Activated CD4-positive, alpha-beta T cell treated with anti-CD3 and anti-CD28 coated beads for 36 hours (primary cell): ENCODE measurements around the gene RENBP. TPM values are rescaled to one million over a fixed set of nuclear protein-coding genes. Genes with fewer than 3 reads are reported as not detected.
"Not testable (repeated sequence)": the region's sequence is repeated elsewhere in the genome, so short reads cannot be mapped to it uniquely, and the experiment has no call there.

Source experiments
- ATAC-seq: fragments of 200-7000 bp; cut with Tn5 transposase; one replicate; pipeline ENCODE4 v1.10.0; 2021; ENCODE audit warnings: mild to moderate bottlenecking, moderate library complexity
- CTCF ChIA-PET: fragments of 350-600 bp; sonication (Branson Sonifier 250); formaldehyde crosslinking; loops from one replicate; lab custom pipeline; 2021; ENCODE audit warnings: antibody characterized with exemption; lab: Charles Lee
- POLR2A ChIA-PET: fragments of 350-600 bp; sonication (Branson Sonifier 250); formaldehyde crosslinking; loops from one replicate; lab custom pipeline; 2021; ENCODE audit warnings: antibody characterized with exemption, inconsistent platforms; lab: Charles Lee
- DNase-seq: peaks from one replicate; pipeline ENCODE4 v3.0.0-alpha.2; 2020
- H3K27ac Mint-ChIP-seq: one replicate; pipeline ENCODE4 v1.8.0; 2021; ENCODE audit warnings: mixed read lengths
- H3K27me3 Mint-ChIP-seq: one replicate; pipeline ENCODE4 v1.8.0; 2021; ENCODE audit warnings: mixed read lengths
- H3K36me3 Mint-ChIP-seq: one replicate; pipeline ENCODE4 v1.8.0; 2021; ENCODE audit warnings: low read depth, mixed read lengths
- H3K4me1 Mint-ChIP-seq: one replicate; pipeline ENCODE4 v1.8.0; 2021; ENCODE audit warnings: mixed read lengths
- H3K4me3 Mint-ChIP-seq: one replicate; pipeline ENCODE4 v1.8.0; 2021; ENCODE audit warnings: mild to moderate bottlenecking, moderate library complexity, mixed read lengths
- H3K9me3 Mint-ChIP-seq: one replicate; pipeline ENCODE4 v1.8.0; 2021; ENCODE audit warnings: low read depth, mixed read lengths
- intact Hi-C, 2 experiments: fragments of 100-400 bp; cut with DNase I in 1 of 2; cut with micrococcal nuclease in 1 of 2; formaldehyde crosslinking; loops; one replicate each; pipeline versions ENCODE4 v1.14.2 to v1.15.1; 2022 to 2024; cut with DNase I, micrococcal nuclease
- total RNA-seq, 2 experiments: library from RNA; stranded (reverse); gene quantifications; one replicate each; pipeline ENCODE4 v1.2.3, GENCODE V29; 2021

The RENBP gene
- total RNA-seq, 2 experiments from 2014 or later, result 6.0 to 8.1 TPM

DNA sequence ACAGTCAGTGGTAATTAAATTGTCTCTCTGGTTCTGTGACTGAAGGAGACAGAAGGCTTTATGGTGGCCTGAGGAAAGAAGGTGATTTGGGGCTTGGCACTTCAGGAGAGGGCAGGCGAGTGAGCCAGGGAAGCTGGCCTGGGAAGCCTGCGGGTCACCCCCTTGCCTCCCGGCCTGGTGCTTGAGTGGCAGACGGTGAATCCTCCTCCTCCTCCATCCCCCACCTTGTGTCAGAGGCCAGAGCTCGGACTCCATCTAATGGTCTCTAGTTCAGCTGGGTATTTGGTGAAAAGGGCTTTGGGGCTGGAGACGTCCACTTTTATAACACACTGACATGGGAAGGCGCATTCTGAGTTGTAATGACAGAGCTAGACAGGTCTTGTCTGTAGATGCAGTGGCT is 36.8 kb upstream of the RENBP start:
- no peaks in the 10 kb centered on the region for H3K9me3 Mint-ChIP-seq
- intact Hi-C loops, result no loop called here
- CTCF ChIA-PET, result interaction anchor here (0.6 to 1.3 kb wide), 4 partner anchors 22 to 346 kb away, joined by 3 read pairs; no protein-coding TSS in a partner anchor
- peaks cover 7% of the 10 kb centered on the region for H3K36me3 Mint-ChIP-seq
- H3K27me3 Mint-ChIP-seq, result no peaks in the 10 kb centered on the region
- peaks cover 45% of the 10 kb centered on the region for H3K4me1 Mint-ChIP-seq
- DNase-seq, result no peak
- POLR2A ChIA-PET, result interaction anchor here (0.6 to 0.8 kb wide), 2 partner anchors 56 to 392 kb away, joined by 4 read pairs; partner anchors contain the start of gene ARHGAP4
- peak overlapping the region; percentile 62 for H3K4me3 Mint-ChIP-seq
- peak overlapping the region; percentile 96 for H3K27ac Mint-ChIP-seq
- ATAC-seq, result no peak

DNA sequence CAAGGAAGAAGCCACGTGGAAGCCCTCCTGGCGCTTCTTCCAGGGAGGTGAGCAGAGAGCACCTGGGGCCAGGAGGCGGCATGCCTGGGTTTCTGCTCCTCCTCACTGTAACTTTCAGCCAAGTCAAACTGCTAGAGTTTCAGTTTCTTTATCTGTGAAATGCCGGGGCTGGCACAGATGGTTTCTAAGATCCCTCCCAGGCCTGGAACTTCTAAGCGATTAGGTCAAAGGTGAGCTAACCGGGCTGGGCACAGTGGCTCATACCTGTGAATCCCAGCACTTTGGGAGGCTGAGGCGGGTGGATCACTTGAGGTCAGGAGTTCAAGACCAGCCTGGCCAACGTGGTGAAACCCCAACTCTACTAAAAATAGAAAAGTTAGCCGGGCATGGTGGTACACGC is 36.0 kb upstream of the RENBP start:
- CTCF ChIA-PET, result interaction anchor here (0.6 kb wide), 1 partner anchor 166 kb away, joined by 3 read pairs; no protein-coding TSS in a partner anchor
- H3K4me1 Mint-ChIP-seq, result peaks cover 48% of the 10 kb centered on the region
- ATAC-seq (peak; percentile 54), DNase-seq (peak; percentile 50)
- intact Hi-C loops, H3K36me3 Mint-ChIP-seq, H3K27me3 Mint-ChIP-seq, H3K9me3 Mint-ChIP-seq: not testable (repeated sequence)
- H3K27ac Mint-ChIP-seq, result peak overlapping the region; percentile 96
- peak overlapping the region; percentile 62 for H3K4me3 Mint-ChIP-seq
- POLR2A ChIA-PET, result interaction anchor here (0.6 kb wide), 1 partner anchor 120 kb away, joined by 3 read pairs; no protein-coding TSS in a partner anchor

DNA sequence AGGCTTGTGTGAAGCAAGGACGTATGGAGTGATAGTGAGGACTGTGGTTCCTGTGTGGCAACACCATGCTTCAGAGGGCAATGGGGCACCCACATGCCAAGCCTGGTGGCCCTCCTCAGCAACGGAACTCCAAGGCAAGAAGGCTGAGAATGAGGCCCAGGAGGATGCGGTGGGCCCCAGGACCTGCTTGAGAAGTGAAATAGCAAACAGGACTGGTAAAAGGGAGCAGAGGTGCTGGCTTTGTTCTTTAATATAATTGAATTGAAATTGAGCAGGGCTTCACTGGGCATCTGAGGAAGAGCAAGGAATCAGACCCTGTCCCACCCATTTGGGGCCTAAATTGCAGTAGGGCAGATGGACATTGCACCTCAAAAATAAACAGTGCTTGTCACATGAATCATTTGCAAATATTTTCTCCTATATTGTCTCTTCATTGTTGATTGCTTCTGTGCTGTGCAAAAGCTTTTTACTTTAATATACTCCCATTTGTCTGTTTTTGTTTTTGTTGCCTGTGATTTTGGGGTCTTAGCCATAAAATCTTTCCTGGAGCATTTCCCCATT is 30.4 kb upstream of the RENBP start:
- peaks cover 16% of the 10 kb centered on the region for H3K4me1 Mint-ChIP-seq
- CTCF ChIA-PET, result interaction anchor here (0.6 kb wide), 1 partner anchor 566 kb away, joined by 3 read pairs; no protein-coding TSS in a partner anchor
- intact Hi-C loops, result loop anchor here (5.0 to 10.0 kb wide), 4 partner anchors 47 to 787 kb away; partner anchors contain the start of genes ATP6AP1 (in 1 of the 2), DKC1 (in 1 of the 2), EMD (in 1 of the 2) and FLNA (in 1 of the 2)
- POLR2A ChIA-PET, result no interaction called here
- peak overlapping the region; percentile 88 for H3K4me3 Mint-ChIP-seq
- DNase-seq, result no peak
- peak overlapping the region; percentile 97 for H3K27ac Mint-ChIP-seq
- H3K36me3 Mint-ChIP-seq, result peaks cover 8% of the 10 kb centered on the region
- no peak for ATAC-seq
- H3K9me3 Mint-ChIP-seq, result no peaks in the 10 kb centered on the region
- no peaks in the 10 kb centered on the region for H3K27me3 Mint-ChIP-seq

- ChIA-PET CTCF (interaction anchor here (0.6 to 1.1 kb wide), 4 partner anchors 10 to 567 kb away, joined by 3 to 4 read pairs (median 3); no protein-coding TSS in a partner anchor), POLR2A (interaction anchor here (0.9 kb wide), 1 partner anchor 11 kb away, joined by 3 read pairs; no protein-coding TSS in a partner anchor)
- DNase-seq (no peak), ATAC-seq (no peak)
- Mint-ChIP-seq H3K4me3 (peak overlapping the region; percentile 88), H3K9me3 (no peaks in the 10 kb centered on the region), H3K27me3 (no peaks in the 10 kb centered on the region), H3K27ac (peak overlapping the region; percentile 97), H3K4me1 (peaks cover 16% of the 10 kb centered on the region), H3K36me3 (peaks cover 14% of the 10 kb centered on the region)
- intact Hi-C loops, result loop anchor here (5.0 to 10.0 kb wide), 4 partner anchors 48 to 788 kb away; partner anchors contain the start of genes ATP6AP1 (in 1 of the 2), DKC1 (in 1 of the 2), EMD (in 1 of the 2) and FLNA (in 1 of the 2)
These were observed 29.7 kb upstream of the RENBP start for GRCh38 chrX:153974003-153974725.

- Mint-ChIP-seq H3K4me3 (peak overlapping the region; percentile 88), H3K4me1 (peaks cover 16% of the 10 kb centered on the region), H3K36me3 (peaks cover 17% of the 10 kb centered on the region), H3K9me3 (no peaks in the 10 kb centered on the region), H3K27me3 (no peaks in the 10 kb centered on the region), H3K27ac (peak overlapping the region; percentile 97)
- ChIA-PET POLR2A (interaction anchor here (0.9 kb wide), 1 partner anchor 12 kb away, joined by 3 read pairs; no protein-coding TSS in a partner anchor), CTCF (interaction anchor here (0.6 to 1.1 kb wide), 3 partner anchors 11 to 355 kb away, joined by 3 to 4 read pairs (median 3); no protein-coding TSS in a partner anchor)
- no peak for ATAC-seq
- no peak for DNase-seq
- intact Hi-C loops, result loop anchor here (2.0 to 10.0 kb wide), 5 partner anchors 49 to 789 kb away; partner anchors contain the start of genes ATP6AP1 (in 1 of the 2), DKC1 (in 1 of the 2), EMD (in 1 of the 2) and FLNA (in 1 of the 2)
These were observed 28.9 kb upstream of the RENBP start for GRCh38 chrX:153973127-153974002.

DNA sequence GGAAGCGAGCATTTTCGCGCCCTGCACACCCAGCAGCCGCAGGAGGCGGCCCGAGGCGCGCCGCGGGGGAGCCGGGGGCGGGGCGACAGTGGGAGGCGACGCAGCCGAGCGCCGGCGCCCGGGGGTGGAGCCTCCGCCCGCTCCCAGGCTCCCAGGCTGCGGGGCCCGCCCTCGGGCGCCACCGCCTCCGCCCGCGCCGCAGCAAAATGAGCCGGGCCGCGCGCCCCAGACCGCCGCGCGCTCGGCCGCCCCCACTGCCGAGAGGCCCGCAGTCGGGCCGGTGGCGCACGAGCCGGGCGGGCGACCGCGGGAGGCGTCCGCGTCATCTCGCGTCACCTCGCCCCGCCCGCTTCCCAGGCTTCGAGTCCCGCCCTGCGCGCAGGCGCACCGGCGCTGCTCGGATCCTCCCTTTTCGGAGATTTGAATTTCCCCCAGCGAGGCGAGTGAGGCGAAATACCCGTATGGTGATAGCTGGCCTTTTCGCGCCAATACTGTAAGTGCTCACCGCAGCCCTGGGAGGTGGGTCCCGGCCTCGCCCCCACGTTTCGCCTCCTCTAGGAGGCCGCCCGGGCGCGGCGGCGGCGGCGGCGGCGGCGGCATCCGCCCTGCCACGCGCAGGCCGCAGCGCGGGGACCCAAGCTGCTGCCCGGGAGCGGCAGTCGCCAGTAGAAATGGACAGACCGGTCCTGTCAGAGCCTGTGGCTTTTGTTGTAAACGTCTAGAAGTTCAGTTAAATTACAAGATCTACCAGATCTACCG is 28.1 kb upstream of the RENBP start, which contains the start of gene TMEM187:
TMEM187 (plus strand) TSS at position 387 of the 759 bp plus-strand sequence. CDS start 9,309 bp downstream, outside the sequence.
- Mint-ChIP-seq H3K27ac (peak within 1 kb of the TSS; percentile 100), H3K36me3 (peaks cover 25% of the 10 kb centered on the region), H3K9me3 (no peaks in the 10 kb centered on the region), H3K4me3 (peak within 1 kb of the TSS; percentile 94), H3K27me3 (no peaks in the 10 kb centered on the region), H3K4me1 (peaks cover 24% of the 10 kb centered on the region)
- ATAC-seq (peak; percentile 45), DNase-seq (peak; percentile 92)
- ChIA-PET POLR2A (interaction anchor here (1.7 kb wide), 1 partner anchor 47 kb away, joined by 8 read pairs; the partner anchor contains the start of gene ARHGAP4), CTCF (no interaction called here)
- intact Hi-C loops, result loop anchor here (1.0 to 10.0 kb wide), 12 partner anchors 12 to 790 kb away; partner anchors contain the start of genes EMD (in 2 of the 2), ABCD1 (in 1 of the 2), ATP6AP1 (in 1 of the 2) and BCAP31 (in 1 of the 2)

DNA sequence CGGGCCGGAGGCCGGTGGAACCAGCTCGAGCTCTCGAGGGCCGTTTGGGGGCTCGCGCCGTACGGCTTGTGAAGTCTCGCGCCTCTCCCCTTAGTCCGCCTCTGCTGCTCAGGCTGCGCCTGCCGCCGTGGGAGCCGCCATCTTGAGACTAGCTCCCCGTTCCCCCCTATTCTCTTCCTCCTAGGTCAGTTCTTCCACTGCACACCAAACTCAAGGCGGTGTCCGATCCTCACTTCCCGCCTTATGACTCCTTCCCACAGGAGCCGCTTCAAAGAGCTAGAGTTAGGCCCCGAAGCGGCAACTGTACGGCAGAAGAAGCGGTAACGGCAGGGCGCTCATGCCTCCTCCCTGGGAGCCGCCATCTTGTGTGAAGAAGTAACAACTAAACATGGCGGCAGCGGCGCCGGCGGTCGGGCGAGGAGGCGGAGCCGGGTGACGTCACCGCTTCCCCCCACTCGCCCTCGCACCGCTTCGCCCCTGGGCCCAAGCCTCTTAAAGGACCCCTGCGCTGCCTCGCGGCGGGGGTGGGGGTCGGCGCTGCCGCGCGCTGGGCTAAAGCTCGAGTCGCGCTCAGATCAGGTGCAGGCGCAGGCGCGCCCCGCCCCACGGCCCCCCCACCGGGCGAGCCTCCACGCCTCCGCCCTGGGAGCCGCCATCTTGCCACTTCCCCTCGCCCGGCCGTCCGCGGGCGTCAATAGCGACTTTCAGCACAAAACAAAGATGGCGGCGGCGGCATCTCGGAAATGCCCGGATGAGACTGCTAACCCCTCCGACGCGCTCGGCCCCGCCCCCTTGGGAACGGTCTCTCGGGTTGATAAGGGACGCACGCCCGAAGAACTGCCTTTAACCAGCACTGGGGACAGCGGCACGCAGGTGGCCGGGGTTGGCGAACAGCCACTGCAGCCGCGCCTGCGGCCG is 27.3 kb upstream of the RENBP start, which contains the start of gene HCFC1:
HCFC1 (minus strand) TSS at position 369 of the 918 bp plus-strand sequence. CDS start 978 bp downstream, outside the sequence.
- Mint-ChIP-seq H3K4me1 (peaks cover 31% of the 10 kb centered on the region), H3K27ac (peak within 1 kb of the TSS; percentile 100), H3K27me3 (no peaks in the 10 kb centered on the region), H3K36me3 (peaks cover 31% of the 10 kb centered on the region), H3K4me3 (peak within 1 kb of the TSS; percentile 94), H3K9me3 (no peaks in the 10 kb centered on the region)
- CTCF ChIA-PET, result interaction anchor here (0.6 to 1.0 kb wide), 4 partner anchors 23 to 402 kb away, joined by 3 to 5 read pairs (median 3); no protein-coding TSS in a partner anchor
- peak; percentile 34 for ATAC-seq
- POLR2A ChIA-PET, result interaction anchor here (1.1 to 1.7 kb wide), 2 partner anchors 46 to 399 kb away, joined by 4 to 8 read pairs; partner anchors contain the start of gene ARHGAP4
- peak; percentile 94 for DNase-seq
- intact Hi-C loops, result loop anchor here (1.0 to 10.0 kb wide), 17 partner anchors 13 to 791 kb away; partner anchors contain the start of genes EMD (in 2 of the 2), IDH3G (in 2 of the 2), SSR4 (in 2 of the 2) and ABCD1 (in 1 of the 2)

DNA sequence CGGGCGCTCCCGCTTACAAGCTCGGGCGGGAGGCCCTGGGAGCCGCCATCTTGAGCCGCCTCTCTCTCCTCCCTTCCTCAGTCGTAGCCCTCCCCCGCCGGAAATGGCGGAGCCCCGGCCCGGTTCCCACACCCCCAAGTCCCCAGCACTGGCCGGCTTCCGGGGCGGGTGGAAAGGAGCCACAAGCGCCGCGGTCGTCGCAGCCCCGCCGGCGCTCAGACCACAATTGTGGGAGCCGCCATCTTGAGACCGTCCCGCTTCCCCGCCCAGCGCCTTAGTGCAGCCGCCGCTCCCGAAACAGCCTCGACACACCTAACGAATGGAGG is 26.6 kb upstream of the RENBP start:
- H3K27me3 Mint-ChIP-seq, result no peaks in the 10 kb centered on the region
- DNase-seq, result peak; percentile 92
- ChIA-PET CTCF (interaction anchor here (0.6 to 1.0 kb wide), 3 partner anchors 48 to 402 kb away, joined by 3 to 5 read pairs (median 3); no protein-coding TSS in a partner anchor), POLR2A (interaction anchor here (0.7 to 1.7 kb wide), 4 partner anchors 13 to 400 kb away, joined by 3 to 8 read pairs (median 4); partner anchors contain the start of gene ARHGAP4)
- intact Hi-C loops, result loop anchor here (1.0 to 10.0 kb wide), 10 partner anchors 43 to 791 kb away; partner anchors contain the start of genes IDH3G (in 2 of the 2), SSR4 (in 2 of the 2), ATP6AP1 (in 1 of the 2) and CCNQ (in 1 of the 2)
- no peaks in the 10 kb centered on the region for H3K9me3 Mint-ChIP-seq
- H3K27ac Mint-ChIP-seq, result peak overlapping the region; percentile 100
- peak overlapping the region; percentile 94 for H3K4me3 Mint-ChIP-seq
- ATAC-seq, result peak; percentile 28
- H3K36me3 Mint-ChIP-seq, result peaks cover 32% of the 10 kb centered on the region
- peaks cover 38% of the 10 kb centered on the region for H3K4me1 Mint-ChIP-seq
